Panc1 (cell line): ENCODE measurements around the gene SUMF1.

Source experiments
- POLR2AphosphoS5 ChIP-seq: IDR thresholded peaks from 2 replicates; pipeline ENCODE4 v1.6.1; 2012; ENCODE audit warnings: mild to moderate bottlenecking, low read depth, low read length, moderate library complexity
- REST ChIP-seq, 2 experiments: IDR thresholded peaks; 2 replicates each; pipeline ENCODE4 v1.6.1; 2011 to 2012; ENCODE audit warnings: low read depth in 2 of 2, control low read depth in 1 of 2, low read length in 1 of 2, mild to moderate bottlenecking in 1 of 2, moderate library complexity in 1 of 2; ENCODE audit not compliant: insufficient read depth in 1 of 2
- SIN3A ChIP-seq: IDR thresholded peaks from 2 replicates; pipeline ENCODE4 v1.6.1; 2012; ENCODE audit warnings: low read depth, mild to moderate bottlenecking, low read length, moderate library complexity, borderline replicate concordance; ENCODE audit not compliant: insufficient read depth
- TCF7L2 ChIP-seq: IDR thresholded peaks from 2 replicates; pipeline ENCODE4 v1.6.1; 2011; ENCODE audit warnings: mild to moderate bottlenecking, low read depth, low read length, inconsistent platforms
- TF ChIP-seq, protein P1 (sequence below): fragments of 450-650 bp; IDR thresholded peaks from 2 replicates; pipeline ENCODE4 v1.5.1; 2017; ENCODE audit warnings: mild to moderate bottlenecking

- TF ChIP-seq, protein P1, sequence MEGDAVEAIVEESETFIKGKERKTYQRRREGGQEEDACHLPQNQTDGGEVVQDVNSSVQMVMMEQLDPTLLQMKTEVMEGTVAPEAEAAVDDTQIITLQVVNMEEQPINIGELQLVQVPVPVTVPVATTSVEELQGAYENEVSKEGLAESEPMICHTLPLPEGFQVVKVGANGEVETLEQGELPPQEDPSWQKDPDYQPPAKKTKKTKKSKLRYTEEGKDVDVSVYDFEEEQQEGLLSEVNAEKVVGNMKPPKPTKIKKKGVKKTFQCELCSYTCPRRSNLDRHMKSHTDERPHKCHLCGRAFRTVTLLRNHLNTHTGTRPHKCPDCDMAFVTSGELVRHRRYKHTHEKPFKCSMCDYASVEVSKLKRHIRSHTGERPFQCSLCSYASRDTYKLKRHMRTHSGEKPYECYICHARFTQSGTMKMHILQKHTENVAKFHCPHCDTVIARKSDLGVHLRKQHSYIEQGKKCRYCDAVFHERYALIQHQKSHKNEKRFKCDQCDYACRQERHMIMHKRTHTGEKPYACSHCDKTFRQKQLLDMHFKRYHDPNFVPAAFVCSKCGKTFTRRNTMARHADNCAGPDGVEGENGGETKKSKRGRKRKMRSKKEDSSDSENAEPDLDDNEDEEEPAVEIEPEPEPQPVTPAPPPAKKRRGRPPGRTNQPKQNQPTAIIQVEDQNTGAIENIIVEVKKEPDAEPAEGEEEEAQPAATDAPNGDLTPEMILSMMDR: no peak
- TF ChIP-seq REST (IDR thresholded peaks at IDR 0.05; ENCODE audit: insufficient read depth in 1 of 2, low read depth in 2 of 2, low read length in 1 of 2): no peak
- no peak for TF ChIP-seq POLR2AphosphoS5
- no peak for TF ChIP-seq TCF7L2
- no peak for TF ChIP-seq SIN3A
Measured at GRCh38 chr3:4425707-4426106, 41.4 kb downstream of the SUMF1 start.
